WTC11 (cell line): ENCODE data around the gene CCM2L.

Experiments used
- ATF2 ChIP-seq: sonication (generic); formaldehyde crosslinking; IDR thresholded peaks from 2 replicates; pipeline ENCODE4 v1.8.1; 2022; ENCODE audit warnings: low read depth, missing genetic modification reagents, borderline replicate concordance
- CREB1 ChIP-seq: sonication (generic); formaldehyde crosslinking; IDR thresholded peaks from 2 replicates; pipeline ENCODE4 v1.8.0; 2023; ENCODE audit warnings: mild to moderate bottlenecking, missing genetic modification reagents
- CREM ChIP-seq: sonication (generic); formaldehyde crosslinking; IDR thresholded peaks from 2 replicates; pipeline ENCODE4 v1.8.1; 2022; ENCODE audit warnings: mild to moderate bottlenecking, missing genetic modification reagents, moderate library complexity
- E2F5 ChIP-seq: sonication (generic); formaldehyde crosslinking; IDR thresholded peaks from 2 replicates; pipeline ENCODE4 v1.8.1; 2022; ENCODE audit warnings: mild to moderate bottlenecking, moderate library complexity, missing genetic modification reagents
- ETV6 ChIP-seq: sonication (generic); formaldehyde crosslinking; IDR thresholded peaks from 2 replicates; pipeline ENCODE4 v1.8.1; 2022; ENCODE audit warnings: mild to moderate bottlenecking, missing genetic modification reagents
- FOXP1 ChIP-seq: sonication (generic); formaldehyde crosslinking; IDR thresholded peaks from 2 replicates; pipeline ENCODE4 v1.8.0; 2022; ENCODE audit warnings: missing genetic modification reagents, mild to moderate bottlenecking, moderate library complexity, borderline replicate concordance
- GABPB1 ChIP-seq: sonication (generic); formaldehyde crosslinking; IDR thresholded peaks from 2 replicates; pipeline ENCODE4 v1.8.1; 2023; ENCODE audit warnings: mild to moderate bottlenecking, missing genetic modification reagents
- IRF2 ChIP-seq: sonication (generic); formaldehyde crosslinking; IDR thresholded peaks from 2 replicates; pipeline ENCODE4 v1.8.0; 2022; ENCODE audit warnings: low read depth, missing genetic modification reagents, borderline replicate concordance
- MAX ChIP-seq: sonication (generic); formaldehyde crosslinking; IDR thresholded peaks from 2 replicates; pipeline ENCODE4 v1.8.0; 2022; ENCODE audit warnings: mild to moderate bottlenecking, missing genetic modification reagents
- NFYB ChIP-seq: sonication (generic); formaldehyde crosslinking; conservative IDR thresholded peaks from 2 replicates; pipeline ENCODE4 v1.8.0; 2022; ENCODE audit warnings: low read depth, missing genetic modification reagents
- USF1 ChIP-seq: sonication (generic); formaldehyde crosslinking; IDR thresholded peaks from 2 replicates; pipeline ENCODE4 v1.8.0; 2022; ENCODE audit warnings: mild to moderate bottlenecking, missing genetic modification reagents
- USF2 ChIP-seq: sonication (generic); formaldehyde crosslinking; IDR thresholded peaks from 2 replicates; pipeline ENCODE4 v1.8.1; 2023; ENCODE audit warnings: mild to moderate bottlenecking, missing genetic modification reagents, moderate library complexity
- TF ChIP-seq, protein P1 (sequence below): fragments of 200-600 bp; IDR thresholded peaks from 2 replicates; pipeline ENCODE4 v1.8.0; 2022; ENCODE audit warnings: antibody characterized with exemption
- TF ChIP-seq, protein P2 (sequence below): sonication (generic); formaldehyde crosslinking; IDR thresholded peaks from 2 replicates; pipeline ENCODE4 v1.8.0; 2022; ENCODE audit warnings: missing genetic modification reagents

DNA sequence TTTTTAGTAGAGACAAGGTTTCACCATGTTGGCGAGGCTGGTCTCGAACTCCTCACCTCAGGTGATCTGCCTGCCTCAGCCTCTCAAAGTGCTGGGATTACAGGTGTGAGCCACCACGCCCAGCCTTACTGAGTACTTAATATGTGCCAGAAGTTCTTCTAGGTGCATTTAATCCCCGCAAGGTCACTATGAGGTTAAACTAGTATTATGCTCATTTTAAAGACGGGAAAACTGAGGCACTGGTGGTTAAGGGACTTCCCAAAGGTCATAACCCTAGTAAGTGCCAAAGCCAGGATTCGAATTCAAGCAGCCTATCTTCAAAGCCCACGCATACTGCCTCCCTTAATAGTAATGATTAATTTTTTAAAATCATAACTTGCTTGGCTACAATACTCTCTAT lies 674 bp upstream of the CCM2L start:
- TF ChIP-seq ATF2 (CRISPR knock-in tag), result no peak
- TF ChIP-seq, protein P1, sequence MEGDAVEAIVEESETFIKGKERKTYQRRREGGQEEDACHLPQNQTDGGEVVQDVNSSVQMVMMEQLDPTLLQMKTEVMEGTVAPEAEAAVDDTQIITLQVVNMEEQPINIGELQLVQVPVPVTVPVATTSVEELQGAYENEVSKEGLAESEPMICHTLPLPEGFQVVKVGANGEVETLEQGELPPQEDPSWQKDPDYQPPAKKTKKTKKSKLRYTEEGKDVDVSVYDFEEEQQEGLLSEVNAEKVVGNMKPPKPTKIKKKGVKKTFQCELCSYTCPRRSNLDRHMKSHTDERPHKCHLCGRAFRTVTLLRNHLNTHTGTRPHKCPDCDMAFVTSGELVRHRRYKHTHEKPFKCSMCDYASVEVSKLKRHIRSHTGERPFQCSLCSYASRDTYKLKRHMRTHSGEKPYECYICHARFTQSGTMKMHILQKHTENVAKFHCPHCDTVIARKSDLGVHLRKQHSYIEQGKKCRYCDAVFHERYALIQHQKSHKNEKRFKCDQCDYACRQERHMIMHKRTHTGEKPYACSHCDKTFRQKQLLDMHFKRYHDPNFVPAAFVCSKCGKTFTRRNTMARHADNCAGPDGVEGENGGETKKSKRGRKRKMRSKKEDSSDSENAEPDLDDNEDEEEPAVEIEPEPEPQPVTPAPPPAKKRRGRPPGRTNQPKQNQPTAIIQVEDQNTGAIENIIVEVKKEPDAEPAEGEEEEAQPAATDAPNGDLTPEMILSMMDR, result no peak
- TF ChIP-seq GABPB1, result no peak
- no peak for TF ChIP-seq FOXP1 (CRISPR knock-in tag)
- no peak for TF ChIP-seq CREB1
- TF ChIP-seq E2F5 (CRISPR knock-in tag), result no peak
- no peak for TF ChIP-seq NFYB (CRISPR knock-in tag)
- no peak for TF ChIP-seq CREM (CRISPR knock-in tag)
- TF ChIP-seq ETV6 (CRISPR knock-in tag), result no peak
- TF ChIP-seq MAX (CRISPR knock-in tag), result no peak
- TF ChIP-seq IRF2 (CRISPR knock-in tag), result no peak
- TF ChIP-seq USF1 (CRISPR knock-in tag), result no peak
- TF ChIP-seq, protein P2, sequence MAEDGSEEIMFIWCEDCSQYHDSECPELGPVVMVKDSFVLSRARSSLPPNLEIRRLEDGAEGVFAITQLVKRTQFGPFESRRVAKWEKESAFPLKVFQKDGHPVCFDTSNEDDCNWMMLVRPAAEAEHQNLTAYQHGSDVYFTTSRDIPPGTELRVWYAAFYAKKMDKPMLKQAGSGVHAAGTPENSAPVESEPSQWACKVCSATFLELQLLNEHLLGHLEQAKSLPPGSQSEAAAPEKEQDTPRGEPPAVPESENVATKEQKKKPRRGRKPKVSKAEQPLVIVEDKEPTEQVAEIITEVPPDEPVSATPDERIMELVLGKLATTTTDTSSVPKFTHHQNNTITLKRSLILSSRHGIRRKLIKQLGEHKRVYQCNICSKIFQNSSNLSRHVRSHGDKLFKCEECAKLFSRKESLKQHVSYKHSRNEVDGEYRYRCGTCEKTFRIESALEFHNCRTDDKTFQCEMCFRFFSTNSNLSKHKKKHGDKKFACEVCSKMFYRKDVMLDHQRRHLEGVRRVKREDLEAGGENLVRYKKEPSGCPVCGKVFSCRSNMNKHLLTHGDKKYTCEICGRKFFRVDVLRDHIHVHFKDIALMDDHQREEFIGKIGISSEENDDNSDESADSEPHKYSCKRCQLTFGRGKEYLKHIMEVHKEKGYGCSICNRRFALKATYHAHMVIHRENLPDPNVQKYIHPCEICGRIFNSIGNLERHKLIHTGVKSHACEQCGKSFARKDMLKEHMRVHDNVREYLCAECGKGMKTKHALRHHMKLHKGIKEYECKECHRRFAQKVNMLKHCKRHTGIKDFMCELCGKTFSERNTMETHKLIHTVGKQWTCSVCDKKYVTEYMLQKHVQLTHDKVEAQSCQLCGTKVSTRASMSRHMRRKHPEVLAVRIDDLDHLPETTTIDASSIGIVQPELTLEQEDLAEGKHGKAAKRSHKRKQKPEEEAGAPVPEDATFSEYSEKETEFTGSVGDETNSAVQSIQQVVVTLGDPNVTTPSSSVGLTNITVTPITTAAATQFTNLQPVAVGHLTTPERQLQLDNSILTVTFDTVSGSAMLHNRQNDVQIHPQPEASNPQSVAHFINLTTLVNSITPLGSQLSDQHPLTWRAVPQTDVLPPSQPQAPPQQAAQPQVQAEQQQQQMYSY (CRISPR knock-in tag), result no peak
- no peak for TF ChIP-seq USF2 (CRISPR knock-in tag)
